Right lobe of liver (tissue), 6 donors: ENCODE data around the gene ANXA10. TPM values are rescaled to one million over a fixed set of nuclear protein-coding genes. Genes with fewer than 3 reads are reported as not detected.
"Not testable (repeated sequence)": the region's sequence is repeated elsewhere in the genome, so short reads cannot be mapped to it uniquely, and the experiment has no call there.

ENCODE experiments used
- ATAC-seq, 4 donors: fragments of 200-7000 bp; cut with Tn5 transposase; one replicate each; pipeline ENCODE4 v1.9.1; 2020; ENCODE audit warnings: mild to moderate bottlenecking in 4 of 4, moderate library complexity in 4 of 4
- DNase-seq, 3 donors: peaks; one replicate each; pipeline ENCODE4 v3.0.0-alpha.2; 2020
- H3K27ac ChIP-seq, 3 donors: fragments of 200-600 bp; one replicate each; pipeline ENCODE4 v1.8.0; 2022
- H3K27me3 ChIP-seq, 2 donors: fragments of 200-600 bp; one replicate each; pipeline ENCODE4 v1.8.0; 2022
- H3K36me3 ChIP-seq, 4 donors: fragments of 200-600 bp; sonication (generic) in 1 of 4; one replicate each; pipeline versions ENCODE4 v1.5.1 to v1.8.0; 2017 to 2022; ENCODE audit warnings: control low read depth in 1 of 4
- H3K4me1 ChIP-seq, 4 donors: fragments of 200-600 bp; sonication (generic) in 1 of 4; one replicate each; pipeline versions ENCODE4 v1.5.1 to v1.8.0; 2017 to 2022; ENCODE audit warnings: control low read depth in 1 of 4
- H3K4me3 ChIP-seq, 3 donors: fragments of 200-600 bp; one replicate each; pipeline ENCODE4 v1.8.0; 2022
- H3K9me3 ChIP-seq, 4 donors: fragments of 200-600 bp; sonication (generic) in 1 of 4; one replicate each; pipeline versions ENCODE4 v1.5.1 to v1.8.0; 2017 to 2022; ENCODE audit warnings: control low read depth in 1 of 4
- CTCF ChIP-seq, 4 donors: fragments of 200-600 bp in 3 of 4; fragments of 450-650 bp in 1 of 4; IDR thresholded peaks; one replicate each; pipeline versions ENCODE4 v1.5.1 to v1.8.0; 2016 to 2022; ENCODE audit warnings: antibody characterized with exemption in 4 of 4, mild to moderate bottlenecking in 2 of 4
- POLR2A ChIP-seq: fragments of 450-650 bp; IDR thresholded peaks from one replicate; pipeline ENCODE4 v1.6.1; 2017; ENCODE audit warnings: antibody characterized with exemption, mild to moderate bottlenecking
- WGBS: methylation state at CpG from one replicate; pipeline ENCODE4 v1.1.6; 2018; ENCODE audit warnings: low coverage, low lambda C conversion rate; ENCODE audit not compliant: insufficient coverage; ENCODE audit errors: missing lambda C conversion rate; 5-methylcytosine and 5-hydroxymethylcytosine counted together
- intact Hi-C, 2 donors: fragments of 100-400 bp; cut with DNase I; formaldehyde crosslinking; loops; one replicate each; pipeline versions ENCODE4 v1.11.2 to v1.14.1; 2022
- total RNA-seq, 6 experiments: library from RNA; depleted of rRNA in 2 of 6; stranded (reverse); fragments of >200 nt in 2 of 6; fragmentation: NEBNext Ultra II Directional in 3 of 6; extraction: Animal tissue kit (Norgen Biotek cat#: 25700) in 3 of 6; gene quantifications; one replicate each; pipeline versions ENCODE4 v1.1.0 to v1.2.4, GENCODE V29; 2016 to 2023
- donor health status: DM: no; HTN: yes; CAD: no.
- donor health status: DM: no; HTN: no; CAD: no.
- donor health status: DM: no; HTN: no; CAD: no.
- donor health status: DM: no; HTN: yes; CAD: no.
- donor health status: DM: no; HTN: yes; CAD: no.

Gene ANXA10
- total RNA-seq, 6 experiments from 2014 or later: 31.4 to 46.6 (median 41.5) TPM

GRCh38 chr4:168203233-168203911 lies 111.0 kb downstream of the ANXA10 start:
- H3K36me3 ChIP-seq: no peaks in the 10 kb centered on the region
- H3K9me3 ChIP-seq: peaks cover 0 to 6% (median 0%) of the 10 kb centered on the region in 4 donors
- no peaks in the 10 kb centered on the region for H3K27me3 ChIP-seq
- H3K4me1 ChIP-seq: no peaks in the 10 kb centered on the region
- no CpG with 5 or more reads among the region's 4 CpGs for WGBS
- intact Hi-C loops: no loop called here
- H3K27ac ChIP-seq: no peak overlapping the region
- DNase-seq (no peak), ATAC-seq (no peak)
- TF ChIP-seq CTCF (IDR thresholded peaks at IDR 0.05) (no peak), POLR2A (no peak)
- H3K4me3 ChIP-seq: no peak overlapping the region

DNA sequence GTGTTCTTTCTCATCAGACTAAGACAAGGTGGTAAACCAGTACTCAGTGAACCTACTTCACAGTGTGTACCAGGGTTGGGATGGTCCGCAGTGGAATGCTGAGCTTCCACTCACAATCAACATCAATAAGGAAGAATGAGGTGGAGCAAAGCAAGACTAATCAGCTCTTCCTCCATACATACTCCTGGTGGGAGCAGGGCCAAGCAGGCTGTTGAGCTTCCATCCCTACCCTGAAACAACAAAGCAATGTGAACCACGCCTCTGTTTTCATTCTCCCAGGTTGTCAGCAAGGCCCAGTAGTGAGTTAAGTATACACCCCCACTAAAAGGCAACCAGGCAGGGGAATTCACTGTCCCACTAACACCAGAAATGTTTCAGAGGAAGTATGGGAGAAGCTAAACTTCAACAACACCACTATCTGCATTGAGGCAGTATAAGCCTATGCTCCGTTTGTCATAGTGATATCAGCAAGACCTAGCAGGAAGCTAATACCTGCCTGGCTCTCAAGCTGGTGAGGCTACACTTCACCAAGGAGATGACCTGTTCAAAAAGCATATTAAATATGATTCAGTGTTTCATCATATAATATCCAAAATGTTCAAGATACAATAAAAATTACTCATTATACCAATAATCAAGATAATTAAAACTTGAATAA lies 116.7 kb downstream of the ANXA10 start:
- Histone ChIP-seq H3K4me3 (no peak overlapping the region), H3K27ac (no peak overlapping the region), H3K27me3 (no peaks in the 10 kb centered on the region), H3K4me1 (no peaks in the 10 kb centered on the region), H3K9me3 (no peaks in the 10 kb centered on the region), H3K36me3 (no peaks in the 10 kb centered on the region)
- WGBS: 96% methylated on average over 2 of the region's 3 CpGs
- no peak for ATAC-seq
- no peak for DNase-seq
- TF ChIP-seq CTCF (IDR thresholded peaks at IDR 0.05): no peak
- TF ChIP-seq POLR2A: no peak
- intact Hi-C loops: no loop called here

DNA sequence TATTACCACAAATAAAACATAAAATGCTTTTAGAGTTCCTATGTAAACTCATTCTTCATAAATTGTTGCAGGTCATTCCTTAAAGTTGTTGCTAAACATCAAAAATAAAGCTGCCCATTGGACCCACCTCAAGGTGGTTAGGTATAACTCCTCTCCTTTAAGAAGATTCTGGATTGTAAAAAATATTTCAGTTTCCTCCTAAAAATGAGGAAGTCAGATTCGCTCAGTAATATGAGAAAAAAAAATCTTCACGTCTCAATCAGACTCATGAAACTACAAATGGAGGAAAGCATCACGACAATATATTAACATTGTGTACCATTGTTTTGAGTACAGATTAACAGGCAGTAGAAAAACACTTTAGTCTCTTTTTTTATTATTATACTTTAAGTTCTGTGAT lies 120.3 kb downstream of the ANXA10 start:
- Histone ChIP-seq H3K4me1 (no peaks in the 10 kb centered on the region), H3K27ac (no peak overlapping the region), H3K4me3 (no peak overlapping the region), H3K36me3 (peaks cover 0 to 3% (median 0%) of the 10 kb centered on the region in 4 donors), H3K27me3 (no peaks in the 10 kb centered on the region), H3K9me3 (no peaks in the 10 kb centered on the region)
- 53% methylated on average over 3 of the region's 3 CpGs for WGBS
- TF ChIP-seq POLR2A (no peak), CTCF (IDR thresholded peaks at IDR 0.05) (no peak)
- DNase-seq: no peak
- intact Hi-C loops: no loop called here
- ATAC-seq: no peak

- H3K4me3 ChIP-seq, ATAC-seq, intact Hi-C loops, DNase-seq, H3K27ac ChIP-seq, H3K4me1 ChIP-seq, H3K27me3 ChIP-seq, H3K36me3 ChIP-seq, H3K9me3 ChIP-seq: not testable (repeated sequence)
Measured at GRCh38 chr4:168213511-168213910, 121.2 kb downstream of the ANXA10 start.

GRCh38 chr4:168218645-168219044 lies 126.3 kb downstream of the ANXA10 start:
- no peaks in the 10 kb centered on the region for H3K4me1 ChIP-seq
- H3K27me3 ChIP-seq: no peaks in the 10 kb centered on the region
- H3K4me3 ChIP-seq: no peak overlapping the region
- DNase-seq: no peak
- H3K9me3 ChIP-seq: no peaks in the 10 kb centered on the region
- no peak overlapping the region for H3K27ac ChIP-seq
- intact Hi-C loops: no loop called here
- 100% methylated on average over 1 of the region's 1 CpG for WGBS
- peaks cover 0 to 3% (median under 1%) of the 10 kb centered on the region in 4 donors for H3K36me3 ChIP-seq
- no peak for ATAC-seq
- TF ChIP-seq CTCF (IDR thresholded peaks at IDR 0.05): no peak
